Transverse colon (tissue), 3 donors: ENCODE measurements around the gene DPYD.

ENCODE experiments used
- EP300 ChIP-seq: sonication (generic); formaldehyde crosslinking; IDR thresholded peaks from one replicate; pipeline ENCODE4 v1.6.1; 2017; ENCODE audit warnings: antibody characterized with exemption, low read depth
- POLR2A ChIP-seq: fragments of 450-650 bp; IDR thresholded peaks from one replicate; pipeline ENCODE4 v1.6.1; 2016; ENCODE audit warnings: antibody characterized with exemption, mild to moderate bottlenecking, moderate library complexity
- TF ChIP-seq, protein P1 (sequence below), 5 experiments: fragments of 200-600 bp in 3 of 5; fragments of 450-650 bp in 2 of 5; sonication (generic) in 3 of 5; IDR thresholded peaks; 1 replicate in 2 of 5; 2 replicates in 3 of 5; pipeline ENCODE4 v1.5.1; 2016 to 2017; ENCODE audit warnings: antibody characterized with exemption in 5 of 5, inconsistent platforms in 3 of 5, mild to moderate bottlenecking in 2 of 5, moderate library complexity in 1 of 5

DNA sequence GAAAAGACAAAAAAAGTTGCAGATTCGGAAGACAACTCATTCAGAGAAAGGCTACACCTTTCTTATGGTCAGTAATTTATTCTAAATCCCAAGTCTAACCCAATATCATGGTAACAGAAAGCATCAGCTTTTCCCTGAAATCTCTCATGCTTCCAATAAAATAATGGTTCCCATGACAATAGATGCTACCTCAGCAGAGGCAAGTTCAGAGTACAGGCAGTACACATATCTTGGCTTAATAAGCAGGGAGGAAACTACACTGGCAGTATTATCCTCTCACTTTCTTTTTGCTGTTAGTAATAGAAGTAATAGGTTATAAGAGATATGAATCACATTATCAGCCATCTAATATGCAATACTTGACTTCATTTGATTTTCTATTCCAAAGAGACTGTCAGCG lies 137.1 kb downstream of the DPYD start:
- TF ChIP-seq POLR2A = no peak
- TF ChIP-seq, protein P1, sequence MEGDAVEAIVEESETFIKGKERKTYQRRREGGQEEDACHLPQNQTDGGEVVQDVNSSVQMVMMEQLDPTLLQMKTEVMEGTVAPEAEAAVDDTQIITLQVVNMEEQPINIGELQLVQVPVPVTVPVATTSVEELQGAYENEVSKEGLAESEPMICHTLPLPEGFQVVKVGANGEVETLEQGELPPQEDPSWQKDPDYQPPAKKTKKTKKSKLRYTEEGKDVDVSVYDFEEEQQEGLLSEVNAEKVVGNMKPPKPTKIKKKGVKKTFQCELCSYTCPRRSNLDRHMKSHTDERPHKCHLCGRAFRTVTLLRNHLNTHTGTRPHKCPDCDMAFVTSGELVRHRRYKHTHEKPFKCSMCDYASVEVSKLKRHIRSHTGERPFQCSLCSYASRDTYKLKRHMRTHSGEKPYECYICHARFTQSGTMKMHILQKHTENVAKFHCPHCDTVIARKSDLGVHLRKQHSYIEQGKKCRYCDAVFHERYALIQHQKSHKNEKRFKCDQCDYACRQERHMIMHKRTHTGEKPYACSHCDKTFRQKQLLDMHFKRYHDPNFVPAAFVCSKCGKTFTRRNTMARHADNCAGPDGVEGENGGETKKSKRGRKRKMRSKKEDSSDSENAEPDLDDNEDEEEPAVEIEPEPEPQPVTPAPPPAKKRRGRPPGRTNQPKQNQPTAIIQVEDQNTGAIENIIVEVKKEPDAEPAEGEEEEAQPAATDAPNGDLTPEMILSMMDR (IDR thresholded peaks at IDR 0.05) = no peak
- no peak for TF ChIP-seq EP300
